K562 (cell line): ENCODE data around the gene MAB21L2. TPM values are rescaled to one million over a fixed set of nuclear protein-coding genes. Genes with fewer than 3 reads are reported as not detected.

ENCODE experiments used
- ATF2 ChIP-seq: sonication (generic); formaldehyde crosslinking; IDR thresholded peaks from 2 replicates; pipeline ENCODE4 v1.8.1; 2022; ENCODE audit warnings: missing genetic modification reagents
- CHD7 ChIP-seq: fragments of 200-600 bp; sonication (generic); IDR thresholded peaks from one replicate; pipeline ENCODE4 v1.6.1; 2012; ENCODE audit warnings: mild to moderate bottlenecking, low read depth, low read length, inconsistent platforms
- HNRNPLL ChIP-seq: fragments of 200-400 bp; formaldehyde crosslinking; IDR thresholded peaks from 2 replicates; pipeline ENCODE4 v1.6.1; 2017; ENCODE audit warnings: low read length, low read depth, mild to moderate bottlenecking; ENCODE audit not compliant: poor library complexity, severe bottlenecking
- VEZF1 ChIP-seq: fragments of 200-800 bp; sonication (Bioruptor generic); IDR thresholded peaks from 2 replicates; pipeline ENCODE4 v1.6.1; 2017; ENCODE audit warnings: missing genetic modification characterization, missing compliant biosample characterization
- ZBTB34 ChIP-seq: fragments of 250-450 bp; sonication (Bioruptor Pico); IDR thresholded peaks from 2 replicates; pipeline ENCODE4 v1.8.0; 2021; ENCODE audit warnings: mild to moderate bottlenecking, moderate library complexity
- ZFP36 ChIP-seq: fragments of 150-350 bp; IDR thresholded peaks from 2 replicates; pipeline ENCODE4 v1.6.1; 2018; ENCODE audit warnings: low read length, low read depth; ENCODE audit not compliant: partially characterized antibody
- ZNF583 ChIP-seq: fragments of 250-450 bp; sonication (Bioruptor Pico); IDR thresholded peaks from 2 replicates; pipeline ENCODE4 v1.4.0; 2020
- ZNF740 ChIP-seq, 3 experiments: fragments of 200-800 bp in 1 of 3; sonication (Bioruptor generic) in 1 of 3; sonication (generic) in 1 of 3; formaldehyde crosslinking in 1 of 3; IDR thresholded peaks; 2 replicates each; pipeline versions ENCODE4 v1.6.1 to v1.8.0; 2016 to 2022; ENCODE audit warnings: mild to moderate bottlenecking in 2 of 3, missing compliant biosample characterization in 2 of 3, missing genetic modification characterization in 2 of 3, missing genetic modification reagents in 1 of 3
- ZSCAN29 ChIP-seq: fragments of 450-650 bp; IDR thresholded peaks from 2 replicates; pipeline ENCODE4 v1.6.1; 2017
- polyA plus RNA-seq, 8 experiments: library from polyadenylated mRNA; depleted of rRNA in 4 of 8; stranded (reverse) in 5 of 8; unstranded in 3 of 8; fragments of >200 nt; fragmentation: Nextera tagmentation in 2 of 8; fragmentation: Illumina TruSeq in 1 of 8; extraction: Ambion mirVana in 2 of 8; extraction: Trizol in 1 of 8; gene quantifications; 2 replicates each; pipeline versions ENCODE4 v1.2.1 to v1.2.3, GENCODE V29; 2011 to 2014; ENCODE audit warnings: inconsistent platforms in 1 of 8, missing spikeins in 1 of 8
- total RNA-seq, 7 experiments: library from RNA; depleted of rRNA in 6 of 7; stranded (reverse); fragments of >200 nt in 6 of 7; fragmentation: Illumina TruSeq in 2 of 7; extraction: Trizol in 2 of 7; gene quantifications; 2 replicates each; pipeline versions ENCODE4 v1.2.1 to v1.2.3, GENCODE V29; 2011 to 2021; ENCODE audit warnings: low replicate concordance in 1 of 7

MAB21L2 gene
- total and polyA plus RNA-seq, 9 of the 15 experiments (the other 6 are each of a cell fraction or from before 2014, with no cell fraction given) = not detected

GRCh38 chr4:150570862-150571261, 11.1 kb upstream of the MAB21L2 start (continued):
- no peak for TF ChIP-seq CHD7
- TF ChIP-seq ZNF583 = no peak
- no peak for TF ChIP-seq ZFP36
- TF ChIP-seq VEZF1 = no peak
- TF ChIP-seq ZBTB34 (CRISPR knock-in tag) = no peak
- TF ChIP-seq HNRNPLL = no peak
- no peak for TF ChIP-seq ATF2
- TF ChIP-seq ZNF740 (CRISPR knock-in tag; IDR thresholded peaks at IDR 0.05) = no peak
- no peak for TF ChIP-seq ZNF740 (tag; IDR thresholded peaks at IDR 0.05)
- no peak for TF ChIP-seq ZSCAN29
